IMR-90 (cell line): ENCODE results near the gene HSFX2. TPM values are rescaled to one million over a fixed set of nuclear protein-coding genes. Genes with fewer than 3 reads are reported as not detected.
"Not testable (repeated sequence)": the region's sequence is repeated elsewhere in the genome, so short reads cannot be mapped to it uniquely, and the experiment has no call there.

ENCODE experiments used
- ATAC-seq: fragments of 200-7000 bp; cut with Tn5 transposase; 2 replicates; pipeline ENCODE4 v1.9.1; 2020; ENCODE audit warnings: low read depth, mild to moderate bottlenecking, moderate library complexity
- BruUV-seq: library from RNA; stranded (reverse); fragments of 400-500 nt; replicated peaks from 2 replicates; lab custom pipeline; 2021; lab: Mats Ljungman, UMichigan
- CTCF ChIA-PET: fragments of 300-600 bp; formaldehyde crosslinking; extraction: SDS; loops from one replicate; lab custom pipeline; 2021; ENCODE audit warnings: antibody characterized with exemption; lab: Yijun Ruan, JAX
- POLR2A ChIA-PET: fragments of 300-600 bp; sonication (Branson Sonifier 250); formaldehyde crosslinking; loops from one replicate; lab custom pipeline; 2022; ENCODE audit warnings: antibody characterized with exemption; ENCODE audit not compliant: unreplicated experiment; lab: Charles Lee
- DNase-seq: peaks from one replicate; pipeline ENCODE4 v3.0.0; 2013
- H2AFZ ChIP-seq: replicated peaks from 2 replicates; pipeline ENCODE3; 2013; ENCODE audit warnings: low read length, mild to moderate bottlenecking; ENCODE audit not compliant: poor library complexity
- H2AK5ac ChIP-seq: 2 replicates; pipeline ENCODE4 v1.6.1; 2013; ENCODE audit warnings: low read depth, low read length, inconsistent platforms
- H2AK9ac ChIP-seq: replicated peaks from 2 replicates; pipeline ENCODE3; 2013; ENCODE audit warnings: mild to moderate bottlenecking, low read depth, low read length, moderate library complexity; ENCODE audit not compliant: poor library complexity
- H2BK120ac ChIP-seq: 2 replicates; pipeline ENCODE4 v1.6.1; 2013; ENCODE audit warnings: low read depth, low read length, inconsistent platforms
- H2BK15ac ChIP-seq: 3 replicates; pipeline ENCODE4 v1.6.1; 2013; ENCODE audit warnings: low read depth, low read length, inconsistent platforms
- H2BK20ac ChIP-seq: 2 replicates; pipeline ENCODE4 v1.6.1; 2013; ENCODE audit warnings: low read depth, mild to moderate bottlenecking, inconsistent platforms, low read length, moderate library complexity
- H2BK5ac ChIP-seq: 2 replicates; pipeline ENCODE4 v1.6.1; 2013; ENCODE audit warnings: mild to moderate bottlenecking, low read depth, low read length, inconsistent platforms; ENCODE audit not compliant: poor library complexity, severe bottlenecking
- H3K14ac ChIP-seq: replicated peaks from 2 replicates; pipeline ENCODE4 v1.6.1; 2013; ENCODE audit warnings: low read depth, low read length, inconsistent platforms
- H3K18ac ChIP-seq: 2 replicates; pipeline ENCODE4 v1.6.1; 2013; ENCODE audit warnings: low read depth, low read length, control low read depth
- H3K23ac ChIP-seq: 2 replicates; pipeline ENCODE4 v1.6.1; 2013; ENCODE audit warnings: low read depth, low read length, inconsistent platforms
- H3K27ac ChIP-seq: 2 replicates; pipeline ENCODE4 v1.5.1; 2013; ENCODE audit warnings: mild to moderate bottlenecking, control low read depth, low read length; ENCODE audit not compliant: insufficient read depth
- H3K27me3 ChIP-seq: 2 replicates; pipeline ENCODE4 v1.6.1; 2013; ENCODE audit warnings: low read length; ENCODE audit not compliant: control insufficient read depth, insufficient read depth
- H3K36me3 ChIP-seq: 2 replicates; pipeline ENCODE4 v1.6.1; 2013; ENCODE audit warnings: low read length, mixed read lengths; ENCODE audit not compliant: control insufficient read depth, insufficient read depth
- H3K4ac ChIP-seq: 2 replicates; pipeline ENCODE4 v1.6.1; 2013; ENCODE audit warnings: low read depth, low read length, inconsistent platforms
- H3K4me1 ChIP-seq: 2 replicates; pipeline ENCODE4 v1.6.1; 2013; ENCODE audit warnings: low read length, mixed read lengths; ENCODE audit not compliant: control insufficient read depth, insufficient read depth
- H3K4me2 ChIP-seq: 2 replicates; pipeline ENCODE4 v1.6.1; 2013; ENCODE audit warnings: low read depth, mild to moderate bottlenecking, control low read depth, low read length, moderate library complexity
- H3K4me3 ChIP-seq: 2 replicates; pipeline ENCODE4 v1.5.1; 2013; ENCODE audit warnings: low read depth, mild to moderate bottlenecking, control low read depth, low read length, moderate library complexity; ENCODE audit not compliant: insufficient read depth
- H3K56ac ChIP-seq: 2 replicates; pipeline ENCODE4 v1.6.1; 2013; ENCODE audit warnings: low read length, inconsistent platforms; ENCODE audit not compliant: insufficient read depth; ENCODE audit errors: extremely low read depth
- H3K79me1 ChIP-seq, 2 experiments: 2 replicates each; pipeline ENCODE4 v1.6.1; 2013; ENCODE audit warnings: low read length in 2 of 2, inconsistent platforms in 1 of 2, low read depth in 1 of 2
- H3K9ac ChIP-seq: 2 replicates; pipeline ENCODE4 v1.6.1; 2013; ENCODE audit warnings: low read depth, low read length, control low read depth
- H3K9me1 ChIP-seq: 2 replicates; pipeline ENCODE4 v1.6.1; 2013; ENCODE audit warnings: low read length, inconsistent platforms; ENCODE audit not compliant: insufficient read depth
- H3K9me3 ChIP-seq: 2 replicates; pipeline ENCODE4 v1.6.1; 2013; ENCODE audit warnings: low read length; ENCODE audit not compliant: control insufficient read depth, insufficient read depth
- H4K20me1 ChIP-seq: 2 replicates; pipeline ENCODE4 v1.6.1; 2013; ENCODE audit warnings: low read length, inconsistent platforms; ENCODE audit not compliant: insufficient read depth
- H4K5ac ChIP-seq: 2 replicates; pipeline ENCODE4 v1.6.1; 2013; ENCODE audit warnings: mild to moderate bottlenecking, low read depth, low read length, control low read depth
- H4K8ac ChIP-seq, 2 experiments: 2 replicates each; pipeline ENCODE4 v1.6.1; 2013; ENCODE audit warnings: low read depth in 2 of 2, low read length in 2 of 2, control low read depth in 1 of 2, inconsistent platforms in 1 of 2
- H4K91ac ChIP-seq: 2 replicates; pipeline ENCODE4 v1.6.1; 2013; ENCODE audit warnings: low read depth, low read length, inconsistent platforms; ENCODE audit not compliant: insufficient read depth
- WGBS, 2 experiments: methylation state at CpG; one replicate each; pipeline versions ENCODE4 v1.1.5 to v1.1.7; 2013; ENCODE audit warnings: missing lambda C conversion rate in 2 of 2; ENCODE audit not compliant: insufficient read length in 1 of 2; ENCODE audit errors: extremely low coverage in 2 of 2; 5-methylcytosine and 5-hydroxymethylcytosine counted together
- dilution Hi-C: fragments of 300-500 bp; cut with HindIII; formaldehyde crosslinking; loops from one replicate; pipeline ENCODE4 v1.14.3; 2018; ENCODE audit warnings: low sequenced_read_pairs; ENCODE audit not compliant: unreplicated experiment
- in situ Hi-C: fragments of 300-500 bp; cut with MboI; formaldehyde crosslinking; loops from 3 replicates; pipeline ENCODE4 v1.14.3; 2019; ENCODE audit warnings: low sequenced_read_pairs, inconsistent platforms, mixed read lengths
- intact Hi-C: fragments of 100-400 bp; cut with micrococcal nuclease; formaldehyde crosslinking; loops from 2 replicates; pipeline ENCODE4 v1.10.0; 2022
- polyA plus RNA-seq, 3 experiments: library from polyadenylated mRNA; depleted of rRNA; stranded (reverse); fragments of >200 nt; gene quantifications; 2 replicates each; pipeline ENCODE4 v1.2.3, GENCODE V29; 2012; ENCODE audit warnings: low replicate concordance in 1 of 3
- total RNA-seq: library from RNA; depleted of rRNA; stranded (reverse); fragments of >200 nt; gene quantifications from 2 replicates; pipeline ENCODE4 v1.2.3, GENCODE V29; 2012

The HSFX2 gene
- total and polyA plus RNA-seq, 2 of the 4 experiments (the other 2 are of a cell fraction), result 0.36 TPM; not detected in 1

DNA sequence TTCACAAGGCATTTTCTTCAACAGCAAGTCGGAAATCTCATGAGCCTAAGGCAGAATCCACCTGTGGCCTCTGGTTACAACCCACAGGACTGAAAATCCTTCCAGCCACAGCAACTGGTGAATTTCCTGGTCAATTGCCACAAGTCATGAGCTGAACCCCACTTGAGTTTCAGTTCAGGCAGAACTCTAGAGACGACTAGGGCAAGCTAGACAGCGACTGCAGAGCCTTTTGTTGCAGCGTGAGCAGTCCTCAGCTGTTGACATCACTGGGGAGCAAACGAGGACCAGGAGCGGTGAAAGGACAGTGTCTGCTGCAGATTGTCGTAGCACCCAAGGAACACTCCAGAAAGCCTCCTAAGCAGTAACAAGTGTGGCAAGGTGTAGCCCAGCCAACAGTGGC is 829 bp upstream of the HSFX2 start:
- H3K23ac ChIP-seq, H2BK120ac ChIP-seq, H2BK5ac ChIP-seq, ATAC-seq, intact Hi-C loops, H3K9me1 ChIP-seq, dilution Hi-C loops, in situ Hi-C loops, H3K4me1 ChIP-seq, POLR2A ChIA-PET, H3K9ac ChIP-seq, H3K9me3 ChIP-seq, BruUV-seq, H3K18ac ChIP-seq, CTCF ChIA-PET, H2AK5ac ChIP-seq, H3K27ac ChIP-seq, H2BK15ac ChIP-seq, H3K4ac ChIP-seq, H2AFZ ChIP-seq, H2AK9ac ChIP-seq, H2BK20ac ChIP-seq, H4K20me1 ChIP-seq, H3K4me2 ChIP-seq, H3K27me3 ChIP-seq, H4K8ac ChIP-seq, H4K91ac ChIP-seq, H3K36me3 ChIP-seq, H3K79me1 ChIP-seq, H4K5ac ChIP-seq, H3K4me3 ChIP-seq, H3K56ac ChIP-seq, DNase-seq, H3K14ac ChIP-seq: not testable (repeated sequence)
- no CpG with 5 or more reads among the region's 7 CpGs for WGBS, 2 experiments

DNA sequence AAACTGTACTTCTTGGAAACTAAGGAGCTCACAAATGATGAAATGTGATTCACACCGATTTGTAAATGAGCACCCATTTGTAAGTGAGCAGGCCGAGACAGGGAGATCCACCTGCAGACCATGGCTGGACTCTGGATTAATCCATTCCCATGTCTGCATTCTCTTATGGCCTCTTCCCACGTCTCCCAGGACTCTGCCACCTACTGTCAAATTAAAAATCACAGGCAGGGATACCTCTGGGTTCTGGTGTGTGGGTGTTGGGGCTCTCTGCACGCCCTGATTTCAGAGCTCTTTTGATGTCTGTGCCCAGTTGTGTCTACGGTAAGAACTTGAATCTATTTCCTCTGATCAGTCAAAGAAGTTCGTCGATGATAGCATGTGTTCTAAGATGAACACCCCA is 4.1 kb downstream of the HSFX2 start:
- not testable (repeated sequence) for BruUV-seq, H3K4me2 ChIP-seq

More for the DNA sequence above, 4.1 kb downstream of the HSFX2 start:
- POLR2A ChIA-PET, H4K91ac ChIP-seq, H3K56ac ChIP-seq, H4K20me1 ChIP-seq, H3K27ac ChIP-seq, H4K8ac ChIP-seq, H3K9ac ChIP-seq, H3K9me3 ChIP-seq, H2BK5ac ChIP-seq, H2AFZ ChIP-seq, CTCF ChIA-PET, H3K18ac ChIP-seq, H2BK120ac ChIP-seq, H3K4me3 ChIP-seq, dilution Hi-C loops, H3K4ac ChIP-seq, H3K23ac ChIP-seq, H3K36me3 ChIP-seq, H2AK5ac ChIP-seq, H4K5ac ChIP-seq, H3K9me1 ChIP-seq, H3K27me3 ChIP-seq, H2AK9ac ChIP-seq, intact Hi-C loops, H3K14ac ChIP-seq, H2BK15ac ChIP-seq, H3K4me1 ChIP-seq, H2BK20ac ChIP-seq, in situ Hi-C loops, DNase-seq, ATAC-seq, H3K79me1 ChIP-seq: not testable (repeated sequence)
- WGBS, 2 experiments, result no CpG with 5 or more reads among the region's 7 CpGs
